HL-60/S4 treated with retinoic acid at 250 ng/mL for 4 days and 3 days (cell line): ENCODE data around the gene CNOT1.

Source experiments
- in situ Hi-C: fragments of 300-500 bp; cut with MboI; formaldehyde crosslinking; loops from 2 replicates; pipeline ENCODE4 v1.7.0; 2022; ENCODE audit warnings: low sequenced_read_pairs

The CNOT1 gene

DNA sequence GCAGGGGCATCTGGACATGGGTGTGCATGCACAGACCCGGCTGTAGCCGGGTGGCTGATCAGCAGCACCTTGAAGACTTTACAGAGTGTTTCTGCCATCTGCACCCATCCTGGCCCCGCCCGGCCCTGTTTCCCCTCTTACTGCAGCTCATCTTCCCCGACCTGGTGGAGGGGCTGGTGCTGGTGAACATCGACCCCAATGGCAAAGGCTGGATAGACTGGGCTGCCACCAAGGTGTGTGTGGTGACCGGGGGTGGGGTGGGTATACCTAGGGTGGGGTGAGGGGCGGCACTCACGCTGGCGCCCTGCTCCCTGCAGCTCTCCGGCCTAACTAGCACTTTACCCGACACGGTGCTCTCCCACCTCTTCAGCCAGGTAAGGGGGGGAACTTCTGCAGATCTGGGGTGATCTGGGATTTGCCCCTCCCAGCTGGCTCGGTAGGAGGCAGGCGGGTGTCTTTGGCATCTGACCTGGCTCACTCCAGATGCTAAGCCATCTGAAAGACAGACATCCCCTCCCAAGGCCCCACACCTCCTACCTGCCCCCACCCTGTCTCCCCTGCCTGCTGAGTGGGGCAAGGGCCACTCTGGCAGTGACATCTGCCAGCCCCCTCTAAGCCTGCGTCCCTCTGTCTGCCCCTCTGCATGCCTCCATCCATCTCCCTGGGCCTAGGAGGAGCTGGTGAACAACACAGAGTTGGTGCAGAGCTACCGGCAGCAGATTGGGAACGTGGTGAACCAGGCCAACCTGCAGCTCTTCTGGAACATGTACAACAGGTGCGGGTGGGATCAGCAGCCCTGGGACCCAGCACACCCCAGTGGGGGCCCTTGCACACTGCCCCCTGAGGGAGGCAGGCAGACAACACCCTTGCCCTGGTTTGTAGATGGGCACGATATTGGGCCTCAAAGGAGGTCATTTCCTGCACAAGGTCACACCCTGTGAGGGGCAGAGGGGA, 123.1 kb downstream of the CNOT1 start:
- in situ Hi-C loops = no loop called here

GRCh38 chr16:58503863-58504688, 125.5 kb downstream of the CNOT1 start:
- in situ Hi-C loops = no loop called here

- in situ Hi-C loops = no loop called here
Measured at GRCh38 chr16:58503166-58503862, 126.3 kb downstream of the CNOT1 start.

- in situ Hi-C loops = no loop called here
Measured at GRCh38 chr16:58502217-58502921, 127.3 kb downstream of the CNOT1 start.

DNA sequence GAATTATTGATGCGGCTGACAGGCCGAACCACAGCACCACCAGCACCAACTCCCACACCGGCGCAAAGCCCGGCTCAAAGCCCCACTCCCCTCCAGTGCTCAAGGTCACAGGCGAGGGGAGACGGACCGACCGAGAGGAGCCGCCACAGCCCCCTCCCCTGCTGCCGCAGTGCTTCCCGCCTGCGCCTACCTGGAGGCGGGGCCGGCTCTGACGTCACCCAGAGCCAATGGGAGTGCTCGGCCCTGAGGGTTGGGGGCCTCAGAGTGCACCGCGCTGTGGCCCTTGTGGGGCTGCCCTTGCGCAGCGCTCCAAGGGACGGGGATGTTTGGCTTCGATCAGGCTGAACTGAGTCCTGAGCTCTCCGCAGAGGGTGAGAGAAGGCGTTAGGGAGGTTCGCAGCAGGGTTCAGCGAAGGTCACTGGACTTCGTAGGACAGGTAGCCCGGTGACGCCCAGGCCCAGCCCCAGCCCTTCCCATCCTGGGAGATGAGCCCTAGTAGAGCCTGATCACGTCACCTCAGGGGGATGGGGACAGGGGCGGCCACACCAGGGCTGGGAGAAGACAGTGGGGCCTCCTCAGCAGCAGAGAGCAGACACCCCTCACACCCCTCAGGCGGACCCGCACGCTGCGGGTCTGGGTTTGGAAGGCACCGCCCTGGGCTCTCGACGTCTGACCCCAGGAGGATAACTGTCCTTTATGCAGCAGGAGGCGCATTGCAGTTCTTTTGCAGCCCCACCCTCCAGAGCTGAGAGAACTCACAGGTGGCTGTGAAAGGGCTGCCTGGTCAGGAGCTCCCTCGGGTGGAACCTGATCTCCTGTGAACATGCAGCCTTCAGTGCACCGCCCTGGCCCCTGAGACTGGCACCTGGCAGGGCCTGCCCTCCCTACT, 128.1 kb downstream of the CNOT1 start:
- in situ Hi-C loops = no loop called here

DNA sequence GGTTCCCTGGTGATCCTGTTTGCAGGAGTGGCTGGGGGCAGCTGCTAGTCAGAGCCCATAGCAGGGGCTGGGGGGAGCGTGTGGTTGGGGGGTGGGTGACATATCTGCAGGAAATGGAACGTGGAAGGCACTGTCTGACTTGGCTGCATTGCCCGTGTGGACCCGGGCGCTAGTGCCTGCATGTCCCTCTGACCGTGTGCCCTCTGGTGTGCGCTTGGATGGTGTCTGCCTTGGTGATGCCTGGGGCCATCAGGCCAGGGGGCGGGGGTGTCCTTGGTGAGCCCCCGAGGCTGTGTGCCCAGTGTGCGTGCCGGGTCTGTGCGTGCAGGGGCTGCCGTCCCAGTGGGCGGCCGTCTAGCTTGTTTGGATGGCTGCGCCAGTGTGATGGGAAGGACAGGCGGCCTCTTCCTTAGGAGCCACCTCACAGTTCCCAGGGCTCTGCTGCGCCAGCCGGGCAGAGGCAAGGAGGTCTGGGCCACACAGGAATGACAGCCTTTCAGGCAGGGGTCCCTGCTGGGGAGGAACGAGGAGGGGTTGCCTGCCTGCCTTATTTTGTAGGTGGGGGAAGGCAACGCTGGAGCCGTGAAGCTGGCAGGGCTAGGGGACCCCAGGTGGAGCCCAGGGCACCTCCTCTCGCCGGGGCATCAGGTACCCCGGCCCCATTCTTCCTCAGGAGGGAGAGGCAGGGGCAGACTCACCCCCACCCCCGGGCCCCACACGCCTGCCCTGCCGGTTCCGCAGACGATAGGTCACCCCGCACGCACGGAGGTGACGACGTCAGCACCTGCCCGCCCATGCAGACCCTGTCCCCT, 129.0 kb downstream of the CNOT1 start:
- in situ Hi-C loops = no loop called here

GRCh38 chr16:58499615-58500351, 129.8 kb downstream of the CNOT1 start, which contains the start of gene NDRG4:
Gene NDRG4 (plus strand): TSS chr16:58500143. CDS start chr16:58500249, 106 bp downstream.
- in situ Hi-C loops = no loop called here

GRCh38 chr16:58499092-58499511, 130.5 kb downstream of the CNOT1 start:
- in situ Hi-C loops = no loop called here

GRCh38 chr16:58498341-58499091, 131.1 kb downstream of the CNOT1 start:
- in situ Hi-C loops = no loop called here

GRCh38 chr16:58497935-58498334, 131.7 kb downstream of the CNOT1 start:
- in situ Hi-C loops = no loop called here

GRCh38 chr16:58497468-58497867, 132.2 kb downstream of the CNOT1 start:
- in situ Hi-C loops = no loop called here

GRCh38 chr16:58495521-58496331, 133.9 kb downstream of the CNOT1 start:
- in situ Hi-C loops = no loop called here

DNA sequence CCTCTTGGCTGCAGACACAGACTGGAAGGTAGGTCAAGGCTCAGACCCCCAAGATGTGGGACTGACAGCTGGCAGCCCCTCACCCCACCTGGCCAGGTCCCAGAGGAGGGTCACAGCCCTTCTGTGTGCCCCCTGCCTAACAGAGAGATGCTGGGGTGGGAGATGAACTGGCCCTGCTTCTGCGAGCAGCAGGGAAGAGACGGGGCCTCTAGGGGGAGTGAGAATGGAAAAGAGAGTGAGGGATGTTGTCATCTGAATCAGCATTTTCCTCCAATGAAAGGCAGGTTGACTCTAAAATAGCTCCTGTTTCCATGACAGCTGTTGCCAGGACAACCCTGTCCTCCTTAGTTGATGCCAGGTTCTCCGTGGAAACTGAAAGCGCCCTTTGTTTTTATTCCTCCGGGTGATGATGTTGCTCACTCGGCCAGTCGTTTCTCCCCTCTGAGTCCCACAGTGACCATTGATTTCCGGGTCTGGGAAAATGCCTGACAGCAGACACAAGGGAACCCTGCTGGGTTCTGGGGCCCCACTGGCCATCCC, 134.6 kb downstream of the CNOT1 start:
- in situ Hi-C loops = no loop called here

DNA sequence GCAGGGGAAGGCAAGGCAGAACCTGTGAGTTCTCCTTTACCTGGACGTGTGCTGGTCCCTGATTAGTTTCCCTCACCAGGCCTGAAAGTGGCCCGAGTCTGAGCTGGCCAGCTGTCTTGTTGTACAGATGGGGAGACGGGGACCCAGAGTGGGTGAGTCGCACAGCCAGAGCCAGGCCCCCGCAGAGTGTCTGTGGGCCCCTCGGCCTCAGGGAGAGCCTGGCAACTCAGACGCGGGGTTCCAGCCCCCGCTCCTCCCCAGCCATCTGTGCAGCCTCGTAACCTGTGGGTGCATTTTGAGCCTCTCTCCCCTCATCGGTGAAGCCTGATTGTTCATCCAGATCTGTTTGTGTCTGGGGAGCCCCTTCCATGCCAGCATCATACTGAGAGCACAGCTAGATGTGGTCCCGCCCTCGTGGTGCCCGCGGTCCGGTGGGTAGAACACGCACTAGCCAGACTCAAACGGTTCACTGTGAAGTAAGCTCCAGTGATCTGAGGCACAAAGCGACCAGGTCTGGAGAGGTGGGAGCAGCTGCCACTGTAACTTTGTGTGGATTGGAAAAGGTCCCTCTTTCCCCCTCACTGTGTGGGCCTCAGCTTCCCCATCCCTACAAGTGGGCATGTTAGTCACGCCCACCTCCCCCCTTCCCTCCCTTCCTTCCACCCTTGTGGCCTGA, 135.7 kb downstream of the CNOT1 start:
- in situ Hi-C loops = no loop called here

DNA sequence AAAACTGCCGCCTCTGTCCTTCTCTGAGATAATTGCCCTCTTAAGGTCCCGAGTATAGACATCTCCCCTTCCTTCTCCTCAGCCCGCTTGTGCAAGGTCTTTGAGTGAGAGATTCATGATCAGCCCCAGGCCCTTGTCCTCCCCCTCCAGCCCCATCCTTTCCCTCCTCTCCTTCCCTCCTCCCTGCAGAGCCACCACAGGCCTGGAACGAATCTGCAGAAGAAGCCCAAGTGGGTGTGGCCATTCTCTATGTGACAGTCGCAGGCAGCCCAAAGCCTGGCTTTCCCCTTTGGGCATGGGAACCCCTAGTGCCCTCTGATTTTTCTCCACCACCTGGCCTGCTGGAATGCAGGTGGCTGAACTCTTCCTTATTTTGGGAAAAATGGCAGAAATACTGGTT, 136.9 kb downstream of the CNOT1 start:
- in situ Hi-C loops = no loop called here

GRCh38 chr16:58492066-58492465, 137.6 kb downstream of the CNOT1 start:
- in situ Hi-C loops = no loop called here
